HEK293 (cell line): Measurements from ENCODE around the gene GPSM1.

Experiments used
- FEZF1 ChIP-seq: fragments of 450-650 bp; formaldehyde crosslinking; IDR thresholded peaks from 2 replicates; pipeline ENCODE4 v1.5.1; 2016; ENCODE audit warnings: missing biosample characterization, missing genetic modification characterization
- TCF7L2 ChIP-seq: IDR thresholded peaks from 2 replicates; pipeline ENCODE4 v1.6.1; 2011; ENCODE audit warnings: low read depth, mild to moderate bottlenecking, inconsistent platforms, low read length, moderate library complexity, borderline replicate concordance
- ZBTB8A ChIP-seq: fragments of 450-650 bp; formaldehyde crosslinking; IDR thresholded peaks from 2 replicates; pipeline ENCODE4 v1.5.1; 2016; ENCODE audit warnings: missing biosample characterization, missing genetic modification characterization
- ZNF2 ChIP-seq: fragments of 450-650 bp; formaldehyde crosslinking; IDR thresholded peaks from 2 replicates; pipeline ENCODE4 v1.5.1; 2016; ENCODE audit warnings: missing biosample characterization, missing genetic modification characterization
- ZNF221 ChIP-seq: fragments of 450-650 bp; formaldehyde crosslinking; IDR thresholded peaks from 2 replicates; pipeline ENCODE4 v1.5.1; 2017; ENCODE audit warnings: missing biosample characterization, missing genetic modification characterization, borderline replicate concordance
- ZNF23 ChIP-seq: fragments of 450-650 bp; formaldehyde crosslinking; IDR thresholded peaks from 2 replicates; pipeline ENCODE4 v1.5.1; 2016; ENCODE audit warnings: missing biosample characterization, missing genetic modification characterization, borderline replicate concordance
- ZNF292 ChIP-seq: fragments of 450-650 bp; formaldehyde crosslinking; IDR thresholded peaks from 2 replicates; pipeline ENCODE4 v1.5.1; 2016; ENCODE audit warnings: low read depth, missing biosample characterization, missing genetic modification characterization, borderline replicate concordance
- ZNF366 ChIP-seq: fragments of 450-650 bp; formaldehyde crosslinking; conservative IDR thresholded peaks from 2 replicates; pipeline ENCODE4 v1.5.1; 2016; ENCODE audit warnings: missing biosample characterization, missing genetic modification characterization
- ZNF404 ChIP-seq: fragments of 450-650 bp; formaldehyde crosslinking; IDR thresholded peaks from 2 replicates; pipeline ENCODE4 v1.5.1; 2017; ENCODE audit warnings: missing biosample characterization, missing genetic modification characterization
- ZNF510 ChIP-seq: fragments of 450-650 bp; formaldehyde crosslinking; IDR thresholded peaks from 2 replicates; pipeline ENCODE4 v1.5.1; 2018; ENCODE audit warnings: mild to moderate bottlenecking, missing genetic modification characterization, missing biosample characterization; ENCODE audit not compliant: insufficient replicate concordance
- ZNF530 ChIP-seq: fragments of 450-650 bp; formaldehyde crosslinking; IDR thresholded peaks from 2 replicates; pipeline ENCODE4 v1.5.1; 2016; ENCODE audit warnings: low read depth, missing biosample characterization, missing genetic modification characterization
- TF ChIP-seq, protein P1 (sequence below): fragments of 450-650 bp; formaldehyde crosslinking; IDR thresholded peaks from 2 replicates; pipeline ENCODE4 v1.5.1; 2016; ENCODE audit warnings: missing biosample characterization, missing genetic modification characterization
- TF ChIP-seq, protein P2 (sequence below): fragments of 450-650 bp; formaldehyde crosslinking; IDR thresholded peaks from 2 replicates; pipeline ENCODE4 v1.5.1; 2016; ENCODE audit warnings: missing biosample characterization, missing genetic modification characterization

GRCh38 chr9:136405481-136405880 lies 78.1 kb downstream of the GPSM1 start:
- TF ChIP-seq, protein P1, sequence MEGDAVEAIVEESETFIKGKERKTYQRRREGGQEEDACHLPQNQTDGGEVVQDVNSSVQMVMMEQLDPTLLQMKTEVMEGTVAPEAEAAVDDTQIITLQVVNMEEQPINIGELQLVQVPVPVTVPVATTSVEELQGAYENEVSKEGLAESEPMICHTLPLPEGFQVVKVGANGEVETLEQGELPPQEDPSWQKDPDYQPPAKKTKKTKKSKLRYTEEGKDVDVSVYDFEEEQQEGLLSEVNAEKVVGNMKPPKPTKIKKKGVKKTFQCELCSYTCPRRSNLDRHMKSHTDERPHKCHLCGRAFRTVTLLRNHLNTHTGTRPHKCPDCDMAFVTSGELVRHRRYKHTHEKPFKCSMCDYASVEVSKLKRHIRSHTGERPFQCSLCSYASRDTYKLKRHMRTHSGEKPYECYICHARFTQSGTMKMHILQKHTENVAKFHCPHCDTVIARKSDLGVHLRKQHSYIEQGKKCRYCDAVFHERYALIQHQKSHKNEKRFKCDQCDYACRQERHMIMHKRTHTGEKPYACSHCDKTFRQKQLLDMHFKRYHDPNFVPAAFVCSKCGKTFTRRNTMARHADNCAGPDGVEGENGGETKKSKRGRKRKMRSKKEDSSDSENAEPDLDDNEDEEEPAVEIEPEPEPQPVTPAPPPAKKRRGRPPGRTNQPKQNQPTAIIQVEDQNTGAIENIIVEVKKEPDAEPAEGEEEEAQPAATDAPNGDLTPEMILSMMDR (tag by site-specific recombination), result no peak
- TF ChIP-seq ZNF366 (tag by site-specific recombination) (no peak), ZBTB8A (tag by site-specific recombination) (no peak), FEZF1 (tag by site-specific recombination) (no peak), ZNF510 (tag by site-specific recombination) (no peak), ZNF292 (tag by site-specific recombination) (no peak), ZNF23 (tag by site-specific recombination) (no peak), ZNF404 (no peak), ZNF2 (tag by site-specific recombination) (no peak), ZNF530 (tag by site-specific recombination) (no peak), TCF7L2 (no peak), ZNF221 (no peak)
- TF ChIP-seq, protein P2, sequence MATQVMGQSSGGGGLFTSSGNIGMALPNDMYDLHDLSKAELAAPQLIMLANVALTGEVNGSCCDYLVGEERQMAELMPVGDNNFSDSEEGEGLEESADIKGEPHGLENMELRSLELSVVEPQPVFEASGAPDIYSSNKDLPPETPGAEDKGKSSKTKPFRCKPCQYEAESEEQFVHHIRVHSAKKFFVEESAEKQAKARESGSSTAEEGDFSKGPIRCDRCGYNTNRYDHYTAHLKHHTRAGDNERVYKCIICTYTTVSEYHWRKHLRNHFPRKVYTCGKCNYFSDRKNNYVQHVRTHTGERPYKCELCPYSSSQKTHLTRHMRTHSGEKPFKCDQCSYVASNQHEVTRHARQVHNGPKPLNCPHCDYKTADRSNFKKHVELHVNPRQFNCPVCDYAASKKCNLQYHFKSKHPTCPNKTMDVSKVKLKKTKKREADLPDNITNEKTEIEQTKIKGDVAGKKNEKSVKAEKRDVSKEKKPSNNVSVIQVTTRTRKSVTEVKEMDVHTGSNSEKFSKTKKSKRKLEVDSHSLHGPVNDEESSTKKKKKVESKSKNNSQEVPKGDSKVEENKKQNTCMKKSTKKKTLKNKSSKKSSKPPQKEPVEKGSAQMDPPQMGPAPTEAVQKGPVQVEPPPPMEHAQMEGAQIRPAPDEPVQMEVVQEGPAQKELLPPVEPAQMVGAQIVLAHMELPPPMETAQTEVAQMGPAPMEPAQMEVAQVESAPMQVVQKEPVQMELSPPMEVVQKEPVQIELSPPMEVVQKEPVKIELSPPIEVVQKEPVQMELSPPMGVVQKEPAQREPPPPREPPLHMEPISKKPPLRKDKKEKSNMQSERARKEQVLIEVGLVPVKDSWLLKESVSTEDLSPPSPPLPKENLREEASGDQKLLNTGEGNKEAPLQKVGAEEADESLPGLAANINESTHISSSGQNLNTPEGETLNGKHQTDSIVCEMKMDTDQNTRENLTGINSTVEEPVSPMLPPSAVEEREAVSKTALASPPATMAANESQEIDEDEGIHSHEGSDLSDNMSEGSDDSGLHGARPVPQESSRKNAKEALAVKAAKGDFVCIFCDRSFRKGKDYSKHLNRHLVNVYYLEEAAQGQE (tag by site-specific recombination), result no peak
